Esophagus muscularis mucosa (tissue), 3 donors: ENCODE results near the gene ALG10.

Experiments used
- CTCF ChIP-seq, 3 experiments: fragments of 200-600 bp in 2 of 3; fragments of 450-650 bp in 1 of 3; sonication (generic) in 2 of 3; IDR thresholded peaks; one replicate each; pipeline ENCODE4 v1.5.1; 2017 to 2019; ENCODE audit warnings: antibody characterized with exemption in 3 of 3, mild to moderate bottlenecking in 2 of 3, moderate library complexity in 1 of 3
- EP300 ChIP-seq: sonication (generic); formaldehyde crosslinking; IDR thresholded peaks from one replicate; pipeline ENCODE4 v1.6.1; 2017; ENCODE audit warnings: antibody characterized with exemption

- TF ChIP-seq CTCF (IDR thresholded peaks at IDR 0.05) (no peak), EP300 (no peak)
These were observed 24.3 kb downstream of the ALG10 start for GRCh38 chr12:34046570-34046969.
